GM12892 (cell line): ENCODE measurements around the gene CYP20A1.
"Not testable (repeated sequence)": the region's sequence is repeated elsewhere in the genome, so short reads cannot be mapped to it uniquely, and the experiment has no call there.

ENCODE experiments used
- DNase-seq: peaks from one replicate; pipeline ENCODE4 v3.0.0; 2011; ENCODE audit not compliant: insufficient read length
- FAIRE-seq: peaks from 2 replicates; lab custom pipeline; 2011; peaks lifted over from hg19 to GRCh38; lab: Jason Lieb, UNC
- POLR2A ChIP-seq: IDR thresholded peaks from 2 replicates; pipeline ENCODE4 v1.6.1; 2011; ENCODE audit warnings: low read depth, low read length, control low read depth
- POLR2AphosphoS5 ChIP-seq: IDR thresholded peaks from 2 replicates; pipeline ENCODE4 v1.6.1; 2011; ENCODE audit warnings: low read depth, low read length, control low read depth
- TAF1 ChIP-seq: IDR thresholded peaks from 2 replicates; pipeline ENCODE4 v1.6.1; 2011; ENCODE audit warnings: low read depth, mild to moderate bottlenecking, control low read depth, low read length, borderline replicate concordance

CYP20A1 gene

GRCh38 chr2:203238292-203238703, 520 bp upstream of the CYP20A1 start:
- no peak for FAIRE-seq
- no peak for DNase-seq
- TF ChIP-seq POLR2AphosphoS5: no peak
- no peak for TF ChIP-seq POLR2A
- no peak for TF ChIP-seq TAF1

- no peak for TF ChIP-seq TAF1
- TF ChIP-seq POLR2A: no peak
- TF ChIP-seq POLR2AphosphoS5: no peak
- DNase-seq (no peak), FAIRE-seq (no peak)
Observed at GRCh38 chr2:203240491-203240890, 1.7 kb downstream of the CYP20A1 start.

DNA sequence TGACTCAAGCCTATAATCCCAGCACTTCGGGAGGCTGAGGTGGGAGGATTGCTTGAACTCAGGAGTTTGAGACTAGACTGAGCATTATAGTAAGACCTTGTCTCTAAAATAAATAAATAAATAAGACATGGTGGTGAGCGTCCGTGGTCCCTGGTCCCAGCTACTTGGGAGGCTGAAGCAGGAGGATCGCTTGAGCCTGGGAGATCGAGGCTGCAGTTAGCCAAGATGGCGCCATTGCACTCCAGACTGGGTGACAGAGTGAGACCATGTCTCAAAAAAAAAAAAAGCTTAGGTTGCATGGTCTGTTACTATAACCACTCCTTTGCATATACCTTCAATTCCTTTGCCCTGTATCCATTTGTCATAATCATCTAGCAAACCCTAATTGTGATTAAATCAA, 3.7 kb downstream of the CYP20A1 start:
- TF ChIP-seq TAF1: no peak
- TF ChIP-seq POLR2AphosphoS5: no peak
- TF ChIP-seq POLR2A: no peak
- FAIRE-seq: no peak

DNA sequence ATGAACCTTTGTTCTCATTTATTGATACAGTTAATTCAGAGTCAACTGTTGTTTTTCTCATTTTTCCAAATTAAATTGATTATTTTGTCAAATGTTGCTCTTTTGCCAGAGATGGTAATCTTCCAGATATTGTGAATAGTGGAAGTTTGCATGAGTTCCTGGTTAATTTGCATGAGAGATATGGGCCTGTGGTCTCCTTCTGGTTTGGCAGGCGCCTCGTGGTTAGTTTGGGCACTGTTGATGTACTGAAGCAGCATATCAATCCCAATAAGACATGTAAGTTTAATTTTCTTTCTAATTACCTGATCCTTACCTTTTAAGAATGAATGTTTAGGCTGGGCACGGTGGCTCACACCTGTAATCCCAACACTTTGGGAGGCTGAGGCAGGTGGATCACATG, 7.8 kb downstream of the CYP20A1 start:
- FAIRE-seq (no peak), DNase-seq (no peak)
- TF ChIP-seq POLR2A: no peak
- no peak for TF ChIP-seq TAF1
- TF ChIP-seq POLR2AphosphoS5: no peak

More for the DNA sequence above, 3.7 kb downstream of the CYP20A1 start:
- DNase-seq: no peak

DNA sequence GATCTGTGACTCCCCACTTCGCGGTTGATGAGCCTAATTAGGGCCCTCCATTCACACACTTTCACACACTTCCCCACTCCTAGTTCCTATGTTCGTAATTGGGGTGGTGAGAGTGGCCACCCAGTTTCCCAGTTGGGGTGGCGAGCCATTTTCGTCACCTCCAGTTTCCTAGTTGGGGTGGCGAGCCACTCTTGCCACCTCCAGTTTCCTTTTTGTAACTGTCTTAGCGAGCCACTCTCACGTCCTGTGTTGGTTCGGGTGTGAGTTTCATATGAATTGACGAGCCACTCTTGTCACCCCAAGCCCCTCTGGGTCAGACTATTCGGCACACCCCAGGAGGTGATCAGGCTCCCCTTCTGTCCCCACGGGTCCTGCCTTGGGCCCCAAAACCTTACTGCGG, 14.0 kb downstream of the CYP20A1 start:
- TF ChIP-seq POLR2A: no peak
- no peak for TF ChIP-seq TAF1
- no peak for TF ChIP-seq POLR2AphosphoS5
- DNase-seq (no peak), FAIRE-seq (no peak)

GRCh38 chr2:203253422-203254095, 14.7 kb downstream of the CYP20A1 start:
- not testable (repeated sequence) for FAIRE-seq, DNase-seq

GRCh38 chr2:203261326-203262159, 22.7 kb downstream of the CYP20A1 start:
- no peak for FAIRE-seq
- TF ChIP-seq TAF1 (no peak), POLR2AphosphoS5 (no peak), POLR2A (no peak)

GRCh38 chr2:203279288-203279687, 40.5 kb downstream of the CYP20A1 start:
- TF ChIP-seq POLR2A: no peak
- no peak for TF ChIP-seq TAF1
- TF ChIP-seq POLR2AphosphoS5: no peak
- DNase-seq (no peak), FAIRE-seq (no peak)

More at GRCh38 chr2:203261326-203262159, 22.7 kb downstream of the CYP20A1 start:
- no peak for DNase-seq

DNA sequence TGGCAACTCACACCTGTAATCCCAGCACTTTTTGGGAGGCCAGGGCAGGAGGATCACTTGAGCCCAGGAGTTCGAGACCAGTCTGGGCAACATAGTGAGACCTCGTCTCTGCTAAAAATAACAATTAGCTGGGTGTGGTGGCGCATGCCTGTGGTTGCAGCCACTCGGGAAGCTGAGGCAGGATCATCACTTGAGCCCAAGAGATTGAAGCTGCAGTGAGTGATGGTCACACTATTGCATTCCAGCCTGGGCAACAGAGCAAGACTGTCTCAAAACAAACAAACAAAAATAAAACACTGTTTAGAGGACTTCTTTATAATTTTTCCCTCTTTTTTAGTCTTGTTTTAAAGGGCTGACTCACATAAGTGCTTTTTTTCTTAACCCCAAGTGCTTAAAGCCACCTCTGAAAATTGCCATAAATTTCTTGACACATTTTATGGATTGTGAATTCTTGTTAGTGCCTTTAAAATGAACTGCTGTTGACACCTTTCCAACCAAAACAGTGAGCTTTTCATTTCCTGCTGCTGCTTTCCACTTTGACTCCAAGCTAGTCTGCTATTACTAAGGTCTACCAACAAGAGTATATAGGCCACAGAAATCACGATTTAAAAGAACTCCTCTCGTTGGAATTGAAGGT, 41.7 kb downstream of the CYP20A1 start:
- no peak for TF ChIP-seq POLR2AphosphoS5
- no peak for FAIRE-seq
- DNase-seq: no peak

DNA sequence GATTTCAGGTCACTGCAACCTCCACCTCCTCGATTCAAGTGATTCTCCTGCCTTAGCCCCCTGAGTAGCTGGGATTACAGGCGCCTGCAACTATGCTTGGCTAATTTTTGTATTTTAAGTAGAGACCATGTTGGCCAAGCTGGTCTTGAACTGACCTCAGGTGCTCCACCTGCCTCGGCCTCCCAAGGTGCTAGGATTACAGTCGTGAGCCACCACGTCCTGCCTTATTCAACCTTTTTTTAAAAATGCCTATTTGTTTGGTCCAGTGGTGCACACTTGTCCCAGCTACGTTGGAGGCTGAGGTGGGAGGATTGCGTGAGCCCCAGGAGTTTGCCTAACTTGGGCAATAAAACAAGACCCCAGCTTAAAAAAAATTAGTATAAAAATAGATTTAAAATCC, 43.3 kb downstream of the CYP20A1 start:
- FAIRE-seq (no peak), DNase-seq (no peak)
- TF ChIP-seq POLR2AphosphoS5: no peak
- TF ChIP-seq POLR2A: no peak
- no peak for TF ChIP-seq TAF1

- no peak for TF ChIP-seq POLR2AphosphoS5
- no peak for TF ChIP-seq POLR2A
- TF ChIP-seq TAF1: no peak
- FAIRE-seq (no peak), DNase-seq (no peak)
Observed at GRCh38 chr2:203286532-203286931, 47.7 kb downstream of the CYP20A1 start.
